ENCODE measurements around the gene RUFY3.
"Not testable (repeated sequence)": the region's sequence is repeated elsewhere in the genome, so short reads cannot be mapped to it uniquely, and the experiment has no call there.

The RUFY3 gene

DNA sequence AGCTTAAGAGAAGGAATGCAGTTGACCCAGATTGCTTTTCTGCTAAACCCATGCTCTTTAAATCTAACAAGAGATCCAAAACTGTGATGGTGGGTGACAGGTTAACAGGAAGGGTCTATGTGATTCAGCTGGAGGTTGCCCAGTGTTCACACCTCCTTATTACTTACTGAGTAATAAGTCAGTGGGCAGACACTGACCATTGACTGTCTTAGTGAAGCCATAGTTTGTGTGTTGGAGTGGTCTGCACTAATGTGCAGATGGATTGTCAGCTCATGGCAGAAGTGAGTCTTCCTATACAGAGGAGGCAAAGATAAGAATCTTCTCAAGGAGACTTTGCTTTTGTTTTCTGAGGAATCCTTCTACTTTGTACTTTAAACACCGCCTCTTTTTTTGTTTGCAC is 15.2 kb upstream of the RUFY3 start:
- no peak for DNase-seq

DNA sequence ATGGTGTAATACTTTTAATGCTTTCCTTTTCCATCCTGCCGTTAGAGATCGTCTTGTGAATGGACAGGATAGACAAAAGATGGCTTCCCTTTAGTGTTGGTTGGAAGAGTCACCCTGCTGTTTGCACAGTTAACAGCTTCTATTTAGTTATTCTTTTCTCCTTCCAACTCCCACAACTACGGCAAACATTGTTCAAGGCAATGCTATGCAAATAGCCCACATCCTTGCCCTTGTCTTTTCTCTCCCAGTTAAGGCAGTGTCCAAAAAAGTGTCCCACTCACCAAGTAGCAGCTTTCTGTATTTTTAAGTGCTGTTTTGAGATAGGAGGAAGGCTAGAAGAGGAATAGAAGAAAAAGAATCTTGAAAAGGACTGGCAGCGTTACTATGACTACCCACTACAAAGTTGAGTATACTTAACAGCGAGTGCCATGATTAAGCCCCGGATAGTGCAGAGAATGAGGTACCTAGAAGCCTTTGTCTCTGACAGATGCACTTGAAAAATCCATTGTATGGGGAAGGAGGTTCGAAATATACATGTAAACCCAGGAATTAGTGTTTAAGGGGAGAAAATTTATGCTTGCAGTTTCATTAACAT is 12.1 kb upstream of the RUFY3 start:
- DNase-seq = no peak

- DNase-seq = no peak
Measured at GRCh38 chr4:70711599-70711998, 10.2 kb upstream of the RUFY3 start.

DNA sequence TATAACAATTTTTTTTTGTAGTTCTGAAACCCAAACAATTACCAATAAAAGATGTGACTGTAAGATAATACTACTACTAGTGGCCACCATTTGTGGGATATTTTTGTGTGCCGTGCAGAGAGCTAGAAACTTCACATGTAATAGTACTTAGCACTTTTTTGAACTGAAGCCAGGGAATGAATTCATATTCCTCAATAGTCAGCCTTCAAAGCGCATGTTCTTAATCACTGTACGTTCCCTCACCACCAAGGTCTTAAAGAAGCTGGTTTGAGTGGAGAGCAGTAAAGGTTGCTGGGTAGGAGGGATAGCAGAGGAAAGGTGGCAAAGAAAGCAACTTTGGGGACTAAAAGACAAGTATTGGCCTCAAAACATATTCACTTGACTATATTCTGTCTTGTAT is 9.6 kb upstream of the RUFY3 start:
- DNase-seq = no peak

GRCh38 chr4:70712604-70713452 is 8.9 kb upstream of the RUFY3 start:
- DNase-seq = no peak

DNA sequence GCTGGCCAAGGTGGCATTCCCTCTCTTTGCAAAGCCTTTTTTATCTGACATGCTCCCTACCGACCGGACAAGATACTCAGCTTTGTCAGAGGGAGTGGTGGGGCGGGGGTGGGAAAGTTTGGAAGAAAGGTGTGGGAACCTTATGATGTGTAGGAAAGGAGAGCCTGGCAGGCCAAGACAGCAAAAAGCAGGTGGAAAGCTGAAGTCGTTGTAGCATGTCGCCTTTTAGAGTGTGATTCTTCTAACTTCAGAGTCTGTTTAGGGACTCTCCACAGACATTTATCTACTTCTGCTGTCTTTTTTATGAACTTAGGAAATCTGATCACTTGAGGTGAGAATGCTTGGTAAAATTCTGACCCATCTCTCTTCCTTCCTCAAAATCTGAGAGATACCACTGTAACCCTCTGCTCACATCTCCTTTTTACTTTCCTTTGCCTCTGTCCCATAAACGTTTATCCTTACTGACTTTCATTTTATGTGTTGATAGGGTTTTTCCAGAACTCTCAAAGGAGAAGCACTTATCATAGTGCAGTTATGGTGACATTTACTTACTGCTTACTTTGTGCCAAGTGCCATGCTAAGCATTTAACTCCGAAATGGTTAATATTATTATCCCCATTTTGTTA is 8.2 kb upstream of the RUFY3 start:
- no peak for DNase-seq

DNA sequence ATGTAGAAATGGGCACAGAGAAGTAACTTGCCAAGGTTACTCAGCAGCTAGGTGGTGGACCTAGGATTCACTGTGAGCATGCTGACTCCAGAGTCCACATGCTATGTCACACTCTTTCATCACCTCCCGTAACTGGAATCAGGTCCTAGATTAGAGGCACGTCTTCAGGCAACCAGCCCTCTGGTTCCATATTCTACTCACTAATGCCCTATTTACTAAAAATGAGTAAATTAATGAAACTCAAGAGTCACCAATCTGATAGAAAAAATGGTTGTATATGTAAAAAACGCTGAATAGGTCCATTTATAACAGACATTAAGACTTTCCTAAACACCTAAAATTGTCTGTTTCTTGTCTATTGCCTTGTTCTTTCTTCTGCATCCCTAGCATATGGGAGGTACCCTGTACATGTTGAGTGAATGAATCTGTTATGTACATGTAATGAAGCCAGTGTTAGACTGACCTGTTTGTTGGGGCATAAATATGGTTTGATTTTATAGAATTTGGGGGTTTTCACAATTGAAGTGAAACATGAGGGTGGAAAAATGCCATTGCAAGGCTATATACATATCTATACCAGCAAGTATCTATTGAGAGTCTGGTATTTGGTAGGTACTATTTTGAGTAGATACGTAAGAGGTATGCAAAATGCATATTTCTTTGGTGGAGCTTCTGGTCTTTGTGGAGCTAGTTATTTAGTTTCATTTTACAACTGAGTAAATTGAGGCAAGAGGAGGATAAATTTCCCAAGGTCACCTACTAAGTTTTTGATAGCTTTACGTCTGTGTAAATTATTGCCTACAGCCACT is 7.5 kb upstream of the RUFY3 start:
- no peak for DNase-seq

GRCh38 chr4:70715097-70715496 is 6.7 kb upstream of the RUFY3 start:
- no peak for DNase-seq

GRCh38 chr4:70718811-70719604 is 2.8 kb upstream of the RUFY3 start:
- no peak for DNase-seq

- no peak for DNase-seq
Measured at GRCh38 chr4:70722199-70722791, 531 bp downstream of the RUFY3 start.

- DNase-seq = no peak
Measured at GRCh38 chr4:70724463-70724862, 2.7 kb downstream of the RUFY3 start.

DNA sequence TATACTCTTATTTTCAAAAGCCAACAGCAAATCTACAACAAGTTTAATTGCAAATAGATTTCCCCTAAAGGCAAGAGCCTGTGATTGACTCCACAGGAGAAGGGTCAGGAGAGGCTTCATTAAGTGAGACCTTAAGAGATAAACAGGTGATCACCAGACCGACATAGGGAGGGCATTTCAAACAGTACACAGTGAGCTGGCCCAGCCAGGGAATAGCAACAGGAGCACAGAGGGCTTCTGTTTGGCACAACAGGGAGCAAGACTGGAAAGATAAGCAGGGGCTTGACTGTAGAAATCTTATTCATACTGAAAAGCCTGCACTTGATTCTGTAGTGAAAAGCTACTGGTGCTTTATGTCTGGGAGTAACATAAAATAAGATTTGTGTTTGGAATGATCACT is 3.9 kb downstream of the RUFY3 start:
- no peak for DNase-seq

DNA sequence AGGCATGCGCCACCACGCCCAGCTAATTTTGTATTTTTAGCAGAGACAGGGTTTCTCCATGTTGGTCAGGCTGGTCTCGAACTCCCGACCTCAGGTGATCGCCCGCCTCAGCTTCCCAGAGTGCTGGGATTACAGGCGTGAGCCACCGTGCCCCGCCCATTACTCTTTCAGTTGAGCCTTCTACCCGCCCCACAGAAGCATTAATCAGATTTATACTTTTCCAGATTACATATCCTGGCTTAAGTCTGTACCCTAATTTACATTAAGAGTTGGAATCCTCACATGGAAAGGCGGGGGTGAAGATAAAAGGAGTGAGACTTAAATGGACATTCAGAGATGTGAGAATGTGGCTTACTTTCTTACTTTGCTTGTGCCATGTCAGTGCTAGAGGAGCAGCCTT is 4.8 kb downstream of the RUFY3 start:
- not testable (repeated sequence) for DNase-seq

DNA sequence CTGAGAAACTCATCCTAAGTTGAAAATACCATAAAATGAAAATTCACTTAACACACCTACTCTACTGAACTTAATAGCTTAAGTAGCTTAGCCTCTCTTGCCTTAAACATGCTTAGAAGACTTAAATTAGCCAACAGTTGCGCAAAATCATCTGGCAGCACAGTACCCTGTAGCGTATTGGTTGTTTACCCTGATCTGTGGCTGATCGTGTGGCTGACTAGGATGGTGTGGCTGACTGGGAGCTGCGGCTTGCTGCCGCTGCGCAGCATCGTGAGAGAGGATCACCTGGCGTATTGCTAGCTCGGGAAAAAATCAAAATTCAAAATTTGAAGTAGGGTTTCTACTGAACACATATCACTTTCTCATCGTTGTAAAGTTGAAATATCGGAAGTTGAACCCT is 6.3 kb downstream of the RUFY3 start:
- DNase-seq = no peak

- not testable (repeated sequence) for DNase-seq
Measured at GRCh38 chr4:70732878-70733277, 11.1 kb downstream of the RUFY3 start.

DNA sequence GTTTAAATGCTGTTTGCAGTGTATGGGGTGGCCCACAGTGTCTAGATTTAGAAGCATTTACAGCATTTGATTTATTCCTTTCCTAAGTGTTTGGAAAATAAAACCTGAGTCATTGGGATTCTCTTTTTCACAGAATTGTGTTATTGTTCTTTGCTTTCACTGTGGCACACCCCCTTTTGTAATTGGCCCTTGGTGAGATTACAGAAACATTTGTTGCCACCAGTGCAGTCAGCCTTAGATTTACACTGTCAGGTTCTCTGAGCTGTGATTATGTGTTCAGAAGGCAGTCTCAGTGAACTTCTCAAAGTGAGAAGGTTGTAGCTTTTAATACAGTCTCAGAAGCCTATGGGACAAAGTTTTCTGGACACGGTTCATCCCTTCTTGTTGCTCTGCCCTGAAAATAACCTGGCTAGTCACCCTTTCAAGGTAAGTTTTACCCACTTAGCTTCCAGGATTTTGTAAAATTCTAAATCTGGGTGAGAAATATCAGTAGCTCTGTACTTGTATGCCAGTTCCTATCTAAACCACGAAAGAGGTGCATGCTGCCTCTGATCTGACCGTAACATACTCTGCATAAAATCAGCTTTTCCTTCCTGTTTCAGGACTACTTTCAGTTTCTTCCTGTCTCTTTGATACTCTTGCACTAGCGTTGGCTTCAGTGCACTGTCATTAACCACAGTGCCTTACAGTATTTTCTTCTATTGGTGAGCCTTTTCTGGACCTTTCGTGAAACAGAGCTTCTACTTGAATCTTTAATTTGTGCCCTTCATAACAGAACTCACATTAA is 12.6 kb downstream of the RUFY3 start:
- no peak for DNase-seq

- DNase-seq = no peak
Measured at GRCh38 chr4:70734971-70735370, 13.2 kb downstream of the RUFY3 start.

DNA sequence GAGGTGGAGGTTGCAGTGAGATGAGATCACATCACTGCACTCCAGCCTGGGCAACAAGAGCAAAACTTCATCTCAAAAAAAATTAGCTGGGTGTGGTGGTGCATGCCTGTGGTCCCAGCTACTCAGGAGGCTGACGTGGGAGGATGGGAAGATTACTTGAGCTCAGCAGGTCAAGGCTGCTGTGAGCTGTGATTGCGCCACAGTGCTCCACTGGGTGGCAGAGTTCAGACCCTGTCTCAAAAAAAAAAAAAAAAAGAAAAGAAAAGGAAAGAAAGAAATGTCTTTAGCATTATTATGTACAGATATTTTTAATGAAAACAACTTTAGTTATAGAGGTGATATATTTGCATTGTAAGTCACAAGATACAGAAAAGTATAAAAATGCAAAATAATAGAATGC is 14.2 kb downstream of the RUFY3 start:
- DNase-seq = not testable (repeated sequence)

DNA sequence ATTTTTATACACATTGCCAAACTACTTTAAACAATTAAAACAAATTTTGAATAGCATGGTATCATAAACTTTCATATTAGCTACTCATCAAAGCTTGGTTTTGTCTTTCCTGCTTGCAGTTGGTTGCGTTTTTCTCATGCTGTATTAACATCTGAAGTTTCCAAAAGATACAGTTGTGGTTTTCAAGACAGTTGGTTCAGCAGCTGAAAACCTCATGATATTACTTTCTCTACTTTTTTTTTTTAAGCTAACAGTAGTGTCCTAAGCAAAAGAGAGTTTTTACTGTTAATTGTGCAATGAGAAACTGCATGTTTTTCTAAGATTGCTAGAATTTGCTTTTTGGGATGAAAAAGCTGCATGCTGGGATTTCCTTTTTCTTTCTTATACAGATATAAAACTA is 15.2 kb downstream of the RUFY3 start:
- no peak for DNase-seq

- DNase-seq = no peak
Measured at GRCh38 chr4:70737409-70737808, 15.6 kb downstream of the RUFY3 start.
